GM04503 (cell line): ENCODE data around the gene IGHMBP2.

Experiments used
- DNase-seq: peaks from one replicate; pipeline ENCODE4 v3.0.0-alpha.2; 2012; ENCODE audit warnings: low read depth

The IGHMBP2 gene

DNA sequence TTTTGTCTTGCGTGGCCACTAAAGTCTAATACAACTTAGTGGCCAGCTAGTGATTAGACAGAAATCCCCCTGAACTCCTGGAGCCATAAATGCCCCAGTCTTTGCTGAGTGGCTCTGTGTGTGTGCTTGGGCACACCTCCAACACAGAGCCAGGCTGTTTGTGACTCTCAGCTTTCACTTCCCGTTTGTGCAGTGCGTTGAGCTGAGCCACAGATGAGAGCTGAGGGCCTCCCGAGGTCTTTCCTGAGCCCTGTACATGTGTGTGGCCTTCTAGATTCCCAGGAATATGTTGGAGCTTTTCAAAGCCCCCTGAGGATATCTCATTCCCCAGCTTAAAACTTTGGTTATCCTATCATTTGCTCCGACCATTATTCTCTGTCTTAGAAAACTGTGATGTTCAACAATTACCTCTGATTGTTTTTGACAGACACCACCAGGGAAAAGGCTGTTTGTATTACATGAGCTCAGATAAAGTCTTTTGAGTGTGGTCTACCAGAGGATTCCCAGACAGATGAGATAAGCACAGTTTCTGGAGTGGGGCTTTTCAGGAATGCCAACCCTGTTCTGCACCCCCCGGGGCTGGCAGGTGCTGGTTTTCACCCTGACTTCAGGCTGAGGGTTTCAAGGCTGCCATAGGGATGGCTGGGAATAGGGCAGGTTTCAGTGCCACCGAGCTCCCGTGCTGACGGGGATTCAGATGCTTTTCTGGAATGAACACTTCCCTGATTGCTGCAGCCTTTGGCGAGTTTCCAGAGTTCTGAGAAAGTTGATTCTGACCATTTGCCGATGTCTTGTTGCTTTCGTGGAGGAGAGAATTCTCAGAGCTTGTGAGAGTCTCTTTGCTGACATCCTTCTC is 23.8 kb downstream of the IGHMBP2 start:
- no peak for DNase-seq

GRCh38 chr11:68928136-68928880 is 24.6 kb downstream of the IGHMBP2 start:
- no peak for DNase-seq

- no peak for DNase-seq
Measured at GRCh38 chr11:68929135-68929534, 25.4 kb downstream of the IGHMBP2 start.

DNA sequence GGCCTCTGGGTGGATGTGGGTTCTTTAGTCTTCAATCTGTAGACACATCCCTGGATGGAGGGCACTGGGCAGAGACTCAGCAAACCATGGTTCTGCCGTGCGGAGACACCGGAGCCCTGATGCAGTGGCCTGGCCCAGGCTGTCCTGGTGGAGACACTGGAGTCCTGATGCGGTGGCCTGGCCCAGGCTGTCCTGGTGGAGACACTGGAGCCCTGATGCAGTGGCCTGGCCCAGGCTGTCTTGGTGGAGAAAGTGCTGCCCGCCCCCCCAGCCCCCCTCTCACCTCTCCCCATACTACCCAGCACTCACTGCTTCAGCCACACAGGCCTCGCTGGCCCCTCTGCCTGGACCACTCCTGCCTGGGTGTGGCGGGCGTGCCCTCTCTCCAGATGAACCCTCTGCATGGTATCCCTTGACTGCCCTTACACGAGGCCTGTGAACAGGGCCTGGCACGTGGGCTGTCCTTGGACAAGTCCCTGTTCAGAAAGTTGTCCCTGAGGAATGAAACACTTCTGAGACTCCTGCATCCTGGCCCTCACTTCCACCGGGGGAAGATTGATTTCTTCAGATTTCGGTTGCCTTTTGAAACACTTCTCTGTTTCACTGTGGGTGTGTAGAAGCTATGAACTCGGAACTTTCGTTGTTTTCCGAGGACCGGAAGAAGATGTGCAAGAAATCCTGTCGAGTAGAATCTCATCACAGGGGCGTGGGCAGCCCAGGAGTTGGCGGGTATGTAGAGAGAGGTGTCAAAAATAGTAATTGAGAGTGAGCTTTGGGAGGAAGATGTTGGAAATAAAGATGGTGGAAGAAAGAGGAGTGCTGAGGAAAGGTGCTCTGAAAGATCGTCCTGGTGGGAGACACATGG is 26.2 kb downstream of the IGHMBP2 start:
- no peak for DNase-seq

DNA sequence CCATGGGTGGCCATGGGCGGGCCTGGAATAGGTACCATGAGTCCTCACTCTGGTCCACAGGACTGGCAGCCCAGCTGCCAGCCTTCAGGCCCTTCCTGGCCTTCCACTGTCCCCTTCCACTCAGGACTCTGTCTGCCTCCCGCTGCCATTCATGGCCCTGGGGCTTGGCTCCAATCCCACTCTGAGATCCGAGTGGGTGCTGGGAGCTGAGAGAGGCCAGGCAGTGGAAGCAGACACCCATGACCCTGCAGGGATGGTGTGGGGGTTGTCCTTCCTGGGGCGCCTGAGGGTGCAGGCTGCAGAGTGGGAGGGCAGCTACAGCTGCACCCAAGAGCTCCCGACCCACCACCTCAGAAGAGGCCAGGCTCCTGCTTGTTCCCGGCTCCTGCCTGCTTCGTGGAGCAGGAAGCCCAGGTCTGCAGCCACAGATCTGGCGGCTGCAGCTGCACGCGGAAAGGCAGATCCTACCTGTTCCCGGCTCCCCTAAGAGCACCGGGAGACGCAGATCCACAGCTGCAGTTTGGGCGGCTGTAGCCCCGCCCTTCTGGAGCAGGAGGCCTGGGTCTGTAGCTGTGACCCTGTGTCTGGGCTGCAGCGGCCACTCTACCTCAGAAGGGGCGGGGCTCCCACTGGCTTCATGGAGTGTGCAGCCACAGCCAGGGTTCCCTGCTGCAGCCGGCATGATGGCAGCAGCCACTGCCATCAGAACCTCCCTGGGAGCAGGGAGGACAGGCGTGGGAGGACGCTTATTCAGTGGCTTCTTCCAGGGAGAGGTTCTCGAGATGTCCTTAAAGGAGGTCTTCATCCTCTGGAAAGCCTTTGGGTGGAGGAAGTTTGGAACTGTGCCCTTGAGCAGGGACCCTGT is 27.5 kb downstream of the IGHMBP2 start:
- no peak for DNase-seq

DNA sequence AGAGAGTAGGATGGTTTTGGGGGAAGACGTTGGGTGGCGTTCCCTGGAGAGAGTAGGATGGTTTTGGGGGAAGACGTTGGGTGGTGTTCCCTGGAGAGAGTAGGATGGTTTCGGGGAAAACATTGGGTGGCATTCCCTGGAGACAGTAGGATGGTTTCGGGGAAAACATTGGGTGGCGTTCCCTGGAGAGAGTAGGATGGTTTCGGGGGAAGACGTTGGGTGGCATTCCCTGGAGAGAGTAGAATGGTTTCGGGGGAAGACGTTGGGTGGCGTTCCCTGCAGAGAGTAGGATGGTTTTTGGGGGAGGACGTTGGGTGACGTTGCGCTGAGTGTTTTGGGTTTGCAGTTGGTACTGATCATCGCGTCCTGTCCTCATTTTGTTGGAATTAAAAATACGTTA is 28.2 kb downstream of the IGHMBP2 start:
- no peak for DNase-seq

- DNase-seq = no peak
Measured at GRCh38 chr11:68932358-68932757, 28.7 kb downstream of the IGHMBP2 start.

- no peak for DNase-seq
Measured at GRCh38 chr11:68932933-68933577, 29.4 kb downstream of the IGHMBP2 start.

DNA sequence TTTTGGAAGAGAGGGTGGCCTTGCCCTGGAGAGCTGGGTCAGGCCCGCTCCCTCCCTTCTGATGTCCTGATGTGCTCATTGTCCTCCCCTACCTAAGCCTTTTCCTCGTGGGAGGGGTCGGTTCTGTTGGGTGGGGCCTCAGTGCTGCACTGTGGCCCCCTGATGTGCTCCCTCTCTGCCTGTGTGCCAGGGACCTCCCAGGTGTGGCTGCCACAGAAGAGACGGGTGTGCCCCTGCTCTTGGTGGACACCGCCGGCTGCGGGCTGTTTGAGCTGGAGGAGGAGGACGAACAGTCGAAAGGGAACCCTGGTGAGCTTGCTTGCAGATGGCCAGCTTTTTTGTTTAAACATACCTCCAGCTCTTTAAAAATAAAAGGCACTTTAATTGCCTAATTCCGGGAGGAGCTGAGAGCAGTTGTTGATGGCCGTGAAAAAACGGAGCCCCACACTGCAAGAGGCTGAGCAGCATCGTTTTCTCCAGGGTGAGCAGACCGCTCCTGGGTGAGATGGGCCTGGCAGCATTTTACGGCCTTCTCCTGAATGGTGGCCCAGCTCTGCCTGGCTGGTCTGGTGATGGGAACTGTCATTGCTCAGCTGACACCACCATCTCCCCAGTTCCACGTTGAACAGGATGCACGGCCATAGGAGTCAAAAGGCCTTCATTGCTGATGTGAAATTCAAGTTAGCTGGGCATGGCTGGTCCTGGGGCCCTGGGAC is 30.1 kb downstream of the IGHMBP2 start:
- DNase-seq = no peak

DNA sequence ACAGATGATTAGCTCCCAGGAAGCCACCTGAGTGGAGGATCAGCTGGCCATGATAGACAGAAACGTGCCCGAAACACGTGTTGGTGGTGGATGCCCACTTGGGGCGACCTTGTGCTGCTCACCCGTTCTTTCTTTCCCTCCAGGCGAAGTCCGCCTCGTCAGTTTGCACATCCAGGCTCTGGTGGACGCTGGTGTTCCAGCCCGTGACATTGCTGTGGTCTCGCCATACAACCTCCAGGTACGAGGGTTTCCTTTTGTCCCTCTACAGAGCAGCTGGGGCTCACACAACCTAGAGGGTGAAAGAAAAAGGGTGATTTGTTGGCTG is 30.6 kb downstream of the IGHMBP2 start:
- no peak for DNase-seq

DNA sequence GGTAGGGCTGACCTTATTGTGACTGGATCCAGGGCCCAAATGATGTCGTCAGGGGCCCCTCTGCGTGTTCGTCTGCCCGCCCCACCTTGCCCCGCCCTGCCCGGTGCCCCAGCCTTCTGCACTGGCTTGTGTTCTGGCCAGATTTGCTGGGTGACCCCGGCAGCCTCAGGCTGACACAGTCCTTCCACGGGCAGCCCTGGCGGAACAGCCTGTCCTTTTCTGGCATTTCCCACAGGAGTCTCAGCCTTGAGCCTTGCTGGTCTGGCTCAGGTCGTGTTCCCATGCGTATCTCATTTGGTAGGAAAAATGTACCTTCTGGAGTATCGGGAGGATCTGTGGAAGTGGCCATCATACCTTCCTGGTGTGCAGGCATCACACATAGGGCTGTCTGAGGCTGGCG is 31.0 kb downstream of the IGHMBP2 start:
- DNase-seq = no peak

- no peak for DNase-seq
Measured at GRCh38 chr11:68935066-68935465, 31.4 kb downstream of the IGHMBP2 start.

- no peak for DNase-seq
Measured at GRCh38 chr11:68935516-68936357, 32.0 kb downstream of the IGHMBP2 start.

GRCh38 chr11:68936358-68936636 is 32.6 kb downstream of the IGHMBP2 start:
- no peak for DNase-seq

DNA sequence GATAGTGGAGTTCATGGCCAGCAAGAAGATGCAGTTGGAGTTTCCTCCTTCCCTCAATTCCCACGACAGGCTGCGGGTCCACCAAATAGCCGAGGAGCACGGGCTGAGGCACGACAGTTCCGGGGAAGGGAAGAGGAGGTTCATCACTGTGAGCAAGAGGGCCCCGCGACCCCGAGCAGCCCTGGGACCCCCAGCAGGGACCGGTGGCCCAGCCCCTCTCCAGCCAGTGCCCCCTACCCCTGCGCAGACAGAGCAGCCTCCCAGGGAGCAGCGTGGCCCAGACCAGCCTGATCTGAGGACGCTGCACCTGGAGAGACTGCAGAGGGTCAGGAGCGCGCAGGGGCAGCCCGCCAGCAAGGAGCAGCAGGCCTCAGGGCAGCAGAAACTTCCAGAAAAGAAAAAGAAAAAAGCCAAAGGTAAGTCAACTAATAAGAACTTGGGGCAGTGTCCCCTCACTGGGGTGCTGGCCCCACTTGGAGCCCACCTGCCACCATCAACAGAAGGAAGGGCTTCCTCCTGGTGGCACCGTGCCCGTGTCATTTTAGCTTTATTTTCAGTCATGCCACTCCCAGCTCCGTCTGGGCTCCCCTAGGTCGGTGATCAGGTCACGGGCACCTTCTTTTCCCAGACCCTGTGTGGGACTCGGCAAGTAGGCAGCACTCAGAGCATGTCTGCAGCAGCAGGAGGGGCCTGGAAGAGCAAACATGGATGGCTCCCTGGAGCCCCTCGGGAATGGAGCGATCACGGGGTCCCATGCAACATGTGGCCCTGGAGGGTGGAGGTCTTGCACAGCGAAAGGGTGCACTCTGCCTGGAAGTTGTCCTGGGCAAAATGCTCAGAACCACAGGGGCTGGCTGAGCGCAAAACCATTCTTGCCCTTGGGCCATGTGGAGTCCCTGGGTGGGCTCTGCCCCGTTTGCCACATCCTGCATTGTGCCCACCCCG is 33.3 kb downstream of the IGHMBP2 start:
- no peak for DNase-seq

GRCh38 chr11:68938088-68938487 is 34.4 kb downstream of the IGHMBP2 start:
- no peak for DNase-seq

DNA sequence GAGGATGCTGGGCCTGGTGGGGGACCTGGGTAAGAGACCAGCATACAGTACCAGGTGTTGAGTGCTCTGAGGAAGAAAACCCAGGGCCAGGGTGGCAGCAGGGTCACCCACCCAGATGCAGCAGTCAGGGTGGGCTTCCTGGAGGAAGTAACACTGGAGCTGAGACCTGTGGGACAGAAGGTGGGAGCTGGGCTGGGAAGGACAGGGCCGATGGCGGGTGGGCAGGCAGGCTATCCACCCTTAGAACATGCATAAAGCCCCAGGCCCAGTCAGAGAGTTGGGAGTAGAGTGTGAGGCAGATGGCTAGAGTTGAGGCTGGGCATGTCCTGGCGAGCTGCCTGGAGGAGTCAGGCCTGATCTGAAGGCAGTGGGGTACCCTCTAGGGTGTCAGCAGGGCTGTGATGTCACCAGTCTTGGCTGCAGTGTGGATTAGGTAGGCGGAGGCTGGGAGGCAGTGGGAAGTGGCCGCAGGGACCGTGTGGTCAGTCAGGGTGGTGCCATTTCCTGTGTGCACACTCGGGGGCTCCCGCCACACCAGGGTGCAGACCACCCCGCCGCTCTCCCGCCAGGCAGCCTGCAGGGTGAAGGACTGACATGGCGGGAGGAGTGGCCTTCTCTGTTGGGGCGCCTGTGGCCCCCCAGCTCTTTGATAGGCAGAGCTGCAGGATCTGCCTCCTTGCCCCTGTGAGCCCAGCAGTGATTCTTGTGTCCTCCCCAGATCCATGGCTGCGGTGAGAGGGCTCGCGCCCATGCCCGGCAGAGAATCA is 35.3 kb downstream of the IGHMBP2 start:
- no peak for DNase-seq
